C4-2B (cell line): ENCODE results near the gene CTNNA2.
"Not testable (repeated sequence)": the region's sequence is repeated elsewhere in the genome, so short reads cannot be mapped to it uniquely, and the experiment has no call there.

Experiments used
- ZFX ChIP-seq: fragments of 450-650 bp; IDR thresholded peaks from 2 replicates; pipeline ENCODE4 v1.6.1; 2017
- TF ChIP-seq, protein P1 (sequence below): fragments of 450-650 bp; conservative IDR thresholded peaks from 2 replicates; pipeline ENCODE4 v1.5.1; 2017; ENCODE audit warnings: mild to moderate bottlenecking

DNA sequence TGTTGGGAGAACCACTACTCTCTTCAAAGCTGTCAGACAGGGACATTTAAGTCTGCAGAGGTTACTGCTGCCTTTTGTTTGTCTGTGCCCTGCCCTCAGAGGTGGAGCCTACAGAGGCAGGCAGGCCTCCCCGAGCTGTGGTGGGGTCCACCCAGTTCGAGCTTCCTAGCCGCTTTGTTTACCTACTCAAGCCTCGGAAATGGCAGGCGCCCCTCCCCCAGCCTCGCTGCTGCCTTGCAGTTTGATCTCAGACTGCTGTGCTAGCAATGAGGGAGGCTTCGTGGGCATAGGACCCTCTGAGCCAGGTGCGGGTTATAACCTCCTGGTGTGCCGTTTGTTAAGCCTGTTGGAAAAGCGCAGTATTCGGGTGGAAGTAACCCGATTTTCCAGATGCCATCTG is 585.7 kb downstream of the CTNNA2 start:
- TF ChIP-seq, protein P1, sequence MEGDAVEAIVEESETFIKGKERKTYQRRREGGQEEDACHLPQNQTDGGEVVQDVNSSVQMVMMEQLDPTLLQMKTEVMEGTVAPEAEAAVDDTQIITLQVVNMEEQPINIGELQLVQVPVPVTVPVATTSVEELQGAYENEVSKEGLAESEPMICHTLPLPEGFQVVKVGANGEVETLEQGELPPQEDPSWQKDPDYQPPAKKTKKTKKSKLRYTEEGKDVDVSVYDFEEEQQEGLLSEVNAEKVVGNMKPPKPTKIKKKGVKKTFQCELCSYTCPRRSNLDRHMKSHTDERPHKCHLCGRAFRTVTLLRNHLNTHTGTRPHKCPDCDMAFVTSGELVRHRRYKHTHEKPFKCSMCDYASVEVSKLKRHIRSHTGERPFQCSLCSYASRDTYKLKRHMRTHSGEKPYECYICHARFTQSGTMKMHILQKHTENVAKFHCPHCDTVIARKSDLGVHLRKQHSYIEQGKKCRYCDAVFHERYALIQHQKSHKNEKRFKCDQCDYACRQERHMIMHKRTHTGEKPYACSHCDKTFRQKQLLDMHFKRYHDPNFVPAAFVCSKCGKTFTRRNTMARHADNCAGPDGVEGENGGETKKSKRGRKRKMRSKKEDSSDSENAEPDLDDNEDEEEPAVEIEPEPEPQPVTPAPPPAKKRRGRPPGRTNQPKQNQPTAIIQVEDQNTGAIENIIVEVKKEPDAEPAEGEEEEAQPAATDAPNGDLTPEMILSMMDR: not testable (repeated sequence)
- TF ChIP-seq ZFX: not testable (repeated sequence)
